Bronchial epithelial cell (primary cell): ENCODE data around the gene ADAMTS17. TPM values are rescaled to one million over a fixed set of nuclear protein-coding genes. Genes with fewer than 3 reads are reported as not detected.

Experiments used
- DNase-seq: peaks from one replicate; pipeline ENCODE4 v3.0.0-alpha.2; 2010; ENCODE audit warnings: low read depth
- FAIRE-seq: peaks from 2 replicates; lab custom pipeline; 2011; peaks lifted over from hg19 to GRCh38; lab: Jason Lieb, UNC
- H3K27me3 ChIP-seq: 2 replicates; pipeline ENCODE4 v1.5.1; 2011; ENCODE audit warnings: low read length; ENCODE audit not compliant: control insufficient read depth, insufficient read depth
- H3K36me3 ChIP-seq: 2 replicates; pipeline ENCODE4 v1.5.1; 2011; ENCODE audit warnings: low read length; ENCODE audit not compliant: control insufficient read depth, insufficient read depth
- H3K4me3 ChIP-seq: 2 replicates; pipeline ENCODE4 v1.5.1; 2011; ENCODE audit warnings: mild to moderate bottlenecking, low read depth, low read length, control low read depth
- CTCF ChIP-seq: IDR thresholded peaks from 2 replicates; pipeline ENCODE4 v1.5.1; 2011; ENCODE audit warnings: mild to moderate bottlenecking, moderate library complexity, low read length, control low read depth, inconsistent platforms; ENCODE audit not compliant: insufficient read depth, severe bottlenecking
- total RNA-seq: library from RNA; depleted of rRNA; stranded (reverse); fragments of >200 nt; gene quantifications from 2 replicates; pipeline ENCODE4 v1.2.1, GENCODE V29; 2014

ADAMTS17 gene
- total RNA-seq, 1 donor from 2014 or later, result 1.1 TPM

GRCh38 chr15:100308608-100309007 lies 33.2 kb downstream of the ADAMTS17 start:
- Histone ChIP-seq H3K36me3 (no peaks in the 10 kb centered on the region), H3K4me3 (no peak overlapping the region), H3K27me3 (no peaks in the 10 kb centered on the region)
- no peak for DNase-seq
- TF ChIP-seq CTCF, result no peak
- no peak for FAIRE-seq

DNA sequence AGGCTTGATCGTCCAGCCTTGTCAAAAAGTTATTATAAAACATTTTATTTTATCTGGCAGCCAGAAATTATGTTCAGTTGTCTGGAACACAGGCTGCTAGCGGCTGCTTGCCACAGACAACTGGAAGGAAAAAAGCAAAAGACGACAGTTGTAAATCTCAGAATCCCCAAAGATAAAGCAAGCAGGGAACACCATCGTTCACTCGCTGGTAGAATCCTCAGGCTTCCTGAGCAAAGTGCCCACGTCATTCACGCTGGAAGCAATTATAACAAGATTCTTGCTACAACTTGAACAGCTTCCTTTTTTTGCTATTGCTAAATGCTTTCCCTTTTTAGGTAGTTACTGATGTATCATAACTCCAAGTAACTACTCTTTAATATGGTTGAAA lies 33.6 kb downstream of the ADAMTS17 start:
- no peak overlapping the region for H3K4me3 ChIP-seq

GRCh38 chr15:100307241-100308212 lies 34.2 kb downstream of the ADAMTS17 start:
- no peak for FAIRE-seq
- H3K27me3 ChIP-seq, result no peaks in the 10 kb centered on the region
- H3K4me3 ChIP-seq, result no peak overlapping the region

More for the DNA sequence above, 33.6 kb downstream of the ADAMTS17 start:
- FAIRE-seq, result peak; percentile 36
- H3K27me3 ChIP-seq, result no peaks in the 10 kb centered on the region
- H3K36me3 ChIP-seq, result no peaks in the 10 kb centered on the region
- TF ChIP-seq CTCF, result no peak
- DNase-seq, result peak; percentile 40

GRCh38 chr15:100306098-100306497 lies 35.7 kb downstream of the ADAMTS17 start:
- Histone ChIP-seq H3K36me3 (no peaks in the 10 kb centered on the region), H3K27me3 (no peaks in the 10 kb centered on the region), H3K4me3 (no peak overlapping the region)
- no peak for TF ChIP-seq CTCF
- FAIRE-seq, result no peak
- no peak for DNase-seq

More at GRCh38 chr15:100307241-100308212, 34.2 kb downstream of the ADAMTS17 start:
- TF ChIP-seq CTCF, result no peak
- H3K36me3 ChIP-seq, result no peaks in the 10 kb centered on the region
- no peak for DNase-seq

DNA sequence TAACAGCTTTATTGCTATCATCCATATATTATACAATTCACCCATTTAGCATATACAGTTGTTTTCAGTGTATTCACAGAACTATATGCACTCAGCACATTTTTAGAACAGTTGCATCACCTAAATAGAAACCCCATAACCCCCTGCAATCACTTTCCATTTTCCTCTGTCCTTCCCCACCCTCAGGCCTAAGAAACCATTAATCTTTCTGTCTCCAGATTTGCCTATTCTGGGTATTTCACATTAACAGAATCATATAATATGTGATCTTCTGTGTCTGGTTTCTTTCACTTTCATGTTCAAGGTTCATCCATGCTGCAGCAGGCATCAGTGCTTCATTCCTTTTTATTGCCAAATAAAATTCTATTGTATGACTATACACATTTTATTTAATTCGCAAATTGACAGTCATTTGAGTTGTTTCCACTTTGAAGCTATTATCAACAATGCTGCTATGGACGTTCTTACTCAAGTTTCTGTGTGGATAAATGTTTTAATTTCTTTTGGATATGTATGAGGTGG lies 39.8 kb downstream of the ADAMTS17 start:
- FAIRE-seq, result no peak
- Histone ChIP-seq H3K36me3 (no peaks in the 10 kb centered on the region), H3K27me3 (no peaks in the 10 kb centered on the region), H3K4me3 (no peak overlapping the region)
- no peak for TF ChIP-seq CTCF
- no peak for DNase-seq
